IMR-90 (cell line): ENCODE results near the gene RCN2. TPM values are rescaled to one million over a fixed set of nuclear protein-coding genes. Genes with fewer than 3 reads are reported as not detected.

Source experiments
- ATAC-seq: fragments of 200-7000 bp; cut with Tn5 transposase; 2 replicates; pipeline ENCODE4 v1.9.1; 2020; ENCODE audit warnings: low read depth, mild to moderate bottlenecking, moderate library complexity
- BruUV-seq: library from RNA; stranded (reverse); fragments of 400-500 nt; replicated peaks from 2 replicates; lab custom pipeline; 2021; lab: Mats Ljungman, UMichigan
- CTCF ChIA-PET: fragments of 300-600 bp; formaldehyde crosslinking; extraction: SDS; loops from one replicate; lab custom pipeline; 2021; ENCODE audit warnings: antibody characterized with exemption; lab: Yijun Ruan, JAX
- POLR2A ChIA-PET: fragments of 300-600 bp; sonication (Branson Sonifier 250); formaldehyde crosslinking; loops from one replicate; lab custom pipeline; 2022; ENCODE audit warnings: antibody characterized with exemption; ENCODE audit not compliant: unreplicated experiment; lab: Charles Lee
- DNase-seq: peaks from one replicate; pipeline ENCODE4 v3.0.0; 2013
- H2AFZ ChIP-seq: replicated peaks from 2 replicates; pipeline ENCODE3; 2013; ENCODE audit warnings: low read length, mild to moderate bottlenecking; ENCODE audit not compliant: poor library complexity
- H2AK5ac ChIP-seq: 2 replicates; pipeline ENCODE4 v1.6.1; 2013; ENCODE audit warnings: low read depth, low read length, inconsistent platforms
- H2AK9ac ChIP-seq: replicated peaks from 2 replicates; pipeline ENCODE3; 2013; ENCODE audit warnings: mild to moderate bottlenecking, low read depth, low read length, moderate library complexity; ENCODE audit not compliant: poor library complexity
- H2BK120ac ChIP-seq: 2 replicates; pipeline ENCODE4 v1.6.1; 2013; ENCODE audit warnings: low read depth, low read length, inconsistent platforms
- H2BK15ac ChIP-seq: 3 replicates; pipeline ENCODE4 v1.6.1; 2013; ENCODE audit warnings: low read depth, low read length, inconsistent platforms
- H2BK20ac ChIP-seq: 2 replicates; pipeline ENCODE4 v1.6.1; 2013; ENCODE audit warnings: low read depth, mild to moderate bottlenecking, inconsistent platforms, low read length, moderate library complexity
- H2BK5ac ChIP-seq: 2 replicates; pipeline ENCODE4 v1.6.1; 2013; ENCODE audit warnings: mild to moderate bottlenecking, low read depth, low read length, inconsistent platforms; ENCODE audit not compliant: poor library complexity, severe bottlenecking
- H3K14ac ChIP-seq: replicated peaks from 2 replicates; pipeline ENCODE4 v1.6.1; 2013; ENCODE audit warnings: low read depth, low read length, inconsistent platforms
- H3K18ac ChIP-seq: 2 replicates; pipeline ENCODE4 v1.6.1; 2013; ENCODE audit warnings: low read depth, low read length, control low read depth
- H3K23ac ChIP-seq: 2 replicates; pipeline ENCODE4 v1.6.1; 2013; ENCODE audit warnings: low read depth, low read length, inconsistent platforms
- H3K27ac ChIP-seq: 2 replicates; pipeline ENCODE4 v1.5.1; 2013; ENCODE audit warnings: mild to moderate bottlenecking, control low read depth, low read length; ENCODE audit not compliant: insufficient read depth
- H3K27me3 ChIP-seq: 2 replicates; pipeline ENCODE4 v1.6.1; 2013; ENCODE audit warnings: low read length; ENCODE audit not compliant: control insufficient read depth, insufficient read depth
- H3K36me3 ChIP-seq: 2 replicates; pipeline ENCODE4 v1.6.1; 2013; ENCODE audit warnings: low read length, mixed read lengths; ENCODE audit not compliant: control insufficient read depth, insufficient read depth
- H3K4ac ChIP-seq: 2 replicates; pipeline ENCODE4 v1.6.1; 2013; ENCODE audit warnings: low read depth, low read length, inconsistent platforms
- H3K4me1 ChIP-seq: 2 replicates; pipeline ENCODE4 v1.6.1; 2013; ENCODE audit warnings: low read length, mixed read lengths; ENCODE audit not compliant: control insufficient read depth, insufficient read depth
- H3K4me2 ChIP-seq: 2 replicates; pipeline ENCODE4 v1.6.1; 2013; ENCODE audit warnings: low read depth, mild to moderate bottlenecking, control low read depth, low read length, moderate library complexity
- H3K4me3 ChIP-seq: 2 replicates; pipeline ENCODE4 v1.5.1; 2013; ENCODE audit warnings: low read depth, mild to moderate bottlenecking, control low read depth, low read length, moderate library complexity; ENCODE audit not compliant: insufficient read depth
- H3K56ac ChIP-seq: 2 replicates; pipeline ENCODE4 v1.6.1; 2013; ENCODE audit warnings: low read length, inconsistent platforms; ENCODE audit not compliant: insufficient read depth; ENCODE audit errors: extremely low read depth
- H3K79me1 ChIP-seq, 2 experiments: 2 replicates each; pipeline ENCODE4 v1.6.1; 2013; ENCODE audit warnings: low read length in 2 of 2, inconsistent platforms in 1 of 2, low read depth in 1 of 2
- H3K9ac ChIP-seq: 2 replicates; pipeline ENCODE4 v1.6.1; 2013; ENCODE audit warnings: low read depth, low read length, control low read depth
- H3K9me1 ChIP-seq: 2 replicates; pipeline ENCODE4 v1.6.1; 2013; ENCODE audit warnings: low read length, inconsistent platforms; ENCODE audit not compliant: insufficient read depth
- H3K9me3 ChIP-seq: 2 replicates; pipeline ENCODE4 v1.6.1; 2013; ENCODE audit warnings: low read length; ENCODE audit not compliant: control insufficient read depth, insufficient read depth
- H4K20me1 ChIP-seq: 2 replicates; pipeline ENCODE4 v1.6.1; 2013; ENCODE audit warnings: low read length, inconsistent platforms; ENCODE audit not compliant: insufficient read depth
- H4K5ac ChIP-seq: 2 replicates; pipeline ENCODE4 v1.6.1; 2013; ENCODE audit warnings: mild to moderate bottlenecking, low read depth, low read length, control low read depth
- H4K8ac ChIP-seq, 2 experiments: 2 replicates each; pipeline ENCODE4 v1.6.1; 2013; ENCODE audit warnings: low read depth in 2 of 2, low read length in 2 of 2, control low read depth in 1 of 2, inconsistent platforms in 1 of 2
- H4K91ac ChIP-seq: 2 replicates; pipeline ENCODE4 v1.6.1; 2013; ENCODE audit warnings: low read depth, low read length, inconsistent platforms; ENCODE audit not compliant: insufficient read depth
- BHLHE40 ChIP-seq: fragments of 150-350 bp; IDR thresholded peaks from 2 replicates; pipeline ENCODE4 v1.6.1; 2016; ENCODE audit warnings: mild to moderate bottlenecking, low read depth, low read length
- CEBPB ChIP-seq: IDR thresholded peaks from 2 replicates; pipeline ENCODE4 v1.6.1; 2012; ENCODE audit warnings: low read depth, low read length, improper control_type of control experiment
- CHD1 ChIP-seq: IDR thresholded peaks from 2 replicates; pipeline ENCODE4 v1.6.1; 2012; ENCODE audit warnings: low read depth, low read length, improper control_type of control experiment
- FOS ChIP-seq: fragments of 150-350 bp; IDR thresholded peaks from 2 replicates; pipeline ENCODE4 v1.6.1; 2016; ENCODE audit warnings: low read depth, low read length
- MAFK ChIP-seq: IDR thresholded peaks from 2 replicates; pipeline ENCODE4 v1.6.1; 2012; ENCODE audit warnings: low read depth, low read length, improper control_type of control experiment
- MAZ ChIP-seq: IDR thresholded peaks from 2 replicates; pipeline ENCODE4 v1.6.1; 2012; ENCODE audit warnings: low read depth, mild to moderate bottlenecking, low read length, improper control_type of control experiment, moderate library complexity, borderline replicate concordance
- MXI1 ChIP-seq: IDR thresholded peaks from 2 replicates; pipeline ENCODE4 v1.6.1; 2012; ENCODE audit warnings: low read depth, mild to moderate bottlenecking, low read length, moderate library complexity, borderline replicate concordance
- NFE2L2 ChIP-seq: fragments of 150-350 bp; IDR thresholded peaks from 2 replicates; pipeline ENCODE4 v1.6.1; 2016; ENCODE audit warnings: low read depth, mild to moderate bottlenecking, low read length
- POLR2A ChIP-seq: IDR thresholded peaks from 2 replicates; pipeline ENCODE4 v1.6.1; 2012; ENCODE audit warnings: mild to moderate bottlenecking, low read depth, low read length
- RAD21 ChIP-seq: IDR thresholded peaks from 2 replicates; pipeline ENCODE4 v1.6.1; 2012; ENCODE audit warnings: low read length, improper control_type of control experiment
- RCOR1 ChIP-seq: IDR thresholded peaks from 2 replicates; pipeline ENCODE4 v1.6.1; 2012; ENCODE audit warnings: mild to moderate bottlenecking, low read length, improper control_type of control experiment; ENCODE audit not compliant: insufficient replicate concordance
- RFX5 ChIP-seq: IDR thresholded peaks from 2 replicates; pipeline ENCODE4 v1.8.0; 2012; ENCODE audit warnings: low read depth, mild to moderate bottlenecking, low read length, moderate library complexity
- SMC3 ChIP-seq: fragments of 150-350 bp; IDR thresholded peaks from 2 replicates; pipeline ENCODE4 v1.6.1; 2016; ENCODE audit warnings: low read depth, mild to moderate bottlenecking, antibody characterized with exemption, low read length, moderate library complexity
- WGBS, 2 experiments: methylation state at CpG; one replicate each; pipeline versions ENCODE4 v1.1.5 to v1.1.7; 2013; ENCODE audit warnings: missing lambda C conversion rate in 2 of 2; ENCODE audit not compliant: insufficient read length in 1 of 2; ENCODE audit errors: extremely low coverage in 2 of 2; 5-methylcytosine and 5-hydroxymethylcytosine counted together
- dilution Hi-C: fragments of 300-500 bp; cut with HindIII; formaldehyde crosslinking; loops from one replicate; pipeline ENCODE4 v1.14.3; 2018; ENCODE audit warnings: low sequenced_read_pairs; ENCODE audit not compliant: unreplicated experiment
- in situ Hi-C: fragments of 300-500 bp; cut with MboI; formaldehyde crosslinking; loops from 3 replicates; pipeline ENCODE4 v1.14.3; 2019; ENCODE audit warnings: low sequenced_read_pairs, inconsistent platforms, mixed read lengths
- intact Hi-C: fragments of 100-400 bp; cut with micrococcal nuclease; formaldehyde crosslinking; loops from 2 replicates; pipeline ENCODE4 v1.10.0; 2022
- polyA plus RNA-seq, 3 experiments: library from polyadenylated mRNA; depleted of rRNA; stranded (reverse); fragments of >200 nt; gene quantifications; 2 replicates each; pipeline ENCODE4 v1.2.3, GENCODE V29; 2012; ENCODE audit warnings: low replicate concordance in 1 of 3
- total RNA-seq: library from RNA; depleted of rRNA; stranded (reverse); fragments of >200 nt; gene quantifications from 2 replicates; pipeline ENCODE4 v1.2.3, GENCODE V29; 2012
- TF ChIP-seq, protein P1 (sequence below): fragments of 150-350 bp; IDR thresholded peaks from 2 replicates; pipeline ENCODE4 v1.6.1; 2017; ENCODE audit warnings: mild to moderate bottlenecking, antibody characterized with exemption, low read length, low read depth

The RCN2 gene
- total and polyA plus RNA-seq, 2 of the 4 experiments (the other 2 are of a cell fraction) = 12.0 to 56.5 TPM

DNA sequence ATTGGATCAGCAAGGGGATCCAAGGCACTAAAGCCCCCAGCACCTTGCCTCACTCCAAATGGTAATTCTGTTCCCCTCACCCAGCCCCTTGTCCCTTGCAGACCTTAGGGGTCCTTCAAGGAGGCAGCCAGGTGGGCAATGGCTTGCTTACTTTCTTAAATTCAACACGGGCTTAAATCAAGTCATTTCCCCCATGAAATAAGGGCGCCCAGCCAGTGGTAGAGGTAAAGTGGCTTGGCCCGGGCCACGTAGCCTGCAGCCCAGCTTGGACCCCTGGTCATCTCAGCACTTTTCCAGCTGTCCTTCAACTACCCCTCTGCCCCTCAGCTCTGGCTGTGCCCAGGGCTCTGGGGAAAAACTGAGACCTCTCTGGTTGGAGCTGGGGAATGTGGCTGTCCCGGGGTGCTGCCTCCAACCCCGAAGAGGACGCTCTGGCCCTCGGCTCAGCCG, 64.6 kb downstream of the RCN2 start:
- Histone ChIP-seq H2AFZ (peak overlapping the region; percentile 85), H3K27ac (no peak overlapping the region)

More for the DNA sequence above, 64.6 kb downstream of the RCN2 start:
- no peaks in the 10 kb centered on the region for H3K36me3 ChIP-seq
- no peaks in the 10 kb centered on the region for H4K20me1 ChIP-seq
- peak overlapping the region; percentile 39; the same call in 1 of the 2 replicates for H4K91ac ChIP-seq
- H4K8ac ChIP-seq = peak overlapping the region; percentile 41 to 83; a peak in 2 of 4 replicates
- H2BK120ac ChIP-seq = no peak overlapping the region
- H3K4ac ChIP-seq = 0 out of 2 replicates have a peak overlapping the region, but pooled peaks have one; percentile 41
- H3K9me1 ChIP-seq = 0 out of 2 replicates have a peak, but pooled peaks cover 3% of the 10 kb centered on the region
- H2BK5ac ChIP-seq = no peak overlapping the region
- H3K23ac ChIP-seq = no peak overlapping the region
- H2AK5ac ChIP-seq = no peak overlapping the region
- H2BK20ac ChIP-seq = no peak overlapping the region
- in situ Hi-C loops = no loop called here
- H2BK15ac ChIP-seq = no peak overlapping the region
- no peak overlapping the region for H2AK9ac ChIP-seq
- intact Hi-C loops = no loop called here
- no peak overlapping the region for H3K9ac ChIP-seq
- TF ChIP-seq MXI1 (no peak), RCOR1 (no peak), CEBPB (no peak), POLR2A (no peak), CHD1 (no peak), SMC3 (no peak), NFE2L2 (no peak), MAFK (no peak), MAZ (no peak), FOS (no peak), BHLHE40 (no peak), RAD21 (no peak), RFX5 (no peak)
- TF ChIP-seq, protein P1, sequence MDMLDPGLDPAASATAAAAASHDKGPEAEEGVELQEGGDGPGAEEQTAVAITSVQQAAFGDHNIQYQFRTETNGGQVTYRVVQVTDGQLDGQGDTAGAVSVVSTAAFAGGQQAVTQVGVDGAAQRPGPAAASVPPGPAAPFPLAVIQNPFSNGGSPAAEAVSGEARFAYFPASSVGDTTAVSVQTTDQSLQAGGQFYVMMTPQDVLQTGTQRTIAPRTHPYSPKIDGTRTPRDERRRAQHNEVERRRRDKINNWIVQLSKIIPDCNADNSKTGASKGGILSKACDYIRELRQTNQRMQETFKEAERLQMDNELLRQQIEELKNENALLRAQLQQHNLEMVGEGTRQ = no peak
- peaks cover 13% of the 10 kb centered on the region for H3K27me3 ChIP-seq
- H3K4me2 ChIP-seq = no peak overlapping the region
- dilution Hi-C loops = no loop called here
- H3K4me1 ChIP-seq = peaks cover 8% of the 10 kb centered on the region
- CTCF ChIA-PET = interaction anchor here (1.1 kb wide), 1 partner anchor 102 kb away, joined by 3 read pairs; no protein-coding TSS in a partner anchor
- WGBS, 2 experiments = 55% methylated on average over 2 of the region's 9 CpGs; no CpG with 5 or more reads in 1 of the 2 experiments
- H3K9me3 ChIP-seq = no peaks in the 10 kb centered on the region
- H3K79me1 ChIP-seq = no peaks in the 10 kb centered on the region
- H4K5ac ChIP-seq = no peak overlapping the region
- POLR2A ChIA-PET = no interaction called here
- no peak for ATAC-seq
- H3K18ac ChIP-seq = no peak overlapping the region; the same call in 1 of the 2 replicates
- H3K4me3 ChIP-seq = no peak overlapping the region
- BruUV-seq = no TSS peak
- 0 out of 2 replicates have a peak overlapping the region, but pooled peaks have one; percentile 37 for H3K14ac ChIP-seq
- no peak for DNase-seq
- H3K56ac ChIP-seq = no peak overlapping the region
